GM18907 (cell line): ENCODE results near the gene CPXM1.
"Not testable (repeated sequence)": the region's sequence is repeated elsewhere in the genome, so short reads cannot be mapped to it uniquely, and the experiment has no call there.

Experiments
- ATAC-seq: cut with Tn5 transposase; IDR thresholded peaks from one replicate; pipeline ENCODE4 v1.9.1; 2021; ENCODE audit warnings: mild to moderate bottlenecking, moderate library complexity; ENCODE audit not compliant: unreplicated experiment

Gene CPXM1

DNA sequence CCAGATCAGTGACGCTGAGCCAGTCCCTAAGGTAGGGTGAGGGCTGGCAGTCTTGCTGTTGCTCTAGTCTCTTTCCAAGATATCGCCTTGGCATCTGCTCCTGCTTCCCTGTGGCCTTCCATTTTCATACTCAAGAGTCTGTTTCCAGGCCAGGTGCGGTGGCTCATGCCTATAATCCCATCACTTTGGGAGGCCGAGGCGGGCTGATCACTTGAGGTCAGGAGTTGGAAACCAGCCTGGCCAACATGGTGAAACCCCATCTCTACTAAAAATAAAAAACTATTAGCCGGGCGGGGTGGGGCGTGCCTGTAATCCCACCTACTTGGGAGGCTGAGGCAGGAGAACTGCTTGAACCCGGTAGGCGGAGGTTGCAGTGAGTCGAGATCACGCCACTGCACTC lies 30.3 kb downstream of the CPXM1 start:
- ATAC-seq = not testable (repeated sequence)

DNA sequence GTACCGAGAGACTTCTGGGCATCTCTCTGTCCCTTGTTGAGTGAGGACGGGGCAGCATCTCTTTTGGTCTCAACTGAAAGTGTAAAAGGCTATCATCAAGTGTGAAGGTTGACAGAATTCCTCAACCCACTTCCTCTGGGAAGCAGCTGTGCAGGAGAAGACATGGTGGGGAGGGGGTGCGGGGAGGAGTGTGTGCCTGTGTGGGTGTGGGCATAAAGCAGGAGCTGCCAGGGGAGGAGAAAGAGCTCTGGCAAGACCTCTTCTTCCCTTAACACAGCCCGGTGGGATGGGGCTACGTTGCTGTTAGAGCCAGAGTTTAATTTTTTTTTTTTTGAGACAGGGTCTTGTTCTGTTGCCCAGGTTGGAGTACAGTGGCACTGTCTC lies 31.8 kb downstream of the CPXM1 start:
- ATAC-seq = no peak

DNA sequence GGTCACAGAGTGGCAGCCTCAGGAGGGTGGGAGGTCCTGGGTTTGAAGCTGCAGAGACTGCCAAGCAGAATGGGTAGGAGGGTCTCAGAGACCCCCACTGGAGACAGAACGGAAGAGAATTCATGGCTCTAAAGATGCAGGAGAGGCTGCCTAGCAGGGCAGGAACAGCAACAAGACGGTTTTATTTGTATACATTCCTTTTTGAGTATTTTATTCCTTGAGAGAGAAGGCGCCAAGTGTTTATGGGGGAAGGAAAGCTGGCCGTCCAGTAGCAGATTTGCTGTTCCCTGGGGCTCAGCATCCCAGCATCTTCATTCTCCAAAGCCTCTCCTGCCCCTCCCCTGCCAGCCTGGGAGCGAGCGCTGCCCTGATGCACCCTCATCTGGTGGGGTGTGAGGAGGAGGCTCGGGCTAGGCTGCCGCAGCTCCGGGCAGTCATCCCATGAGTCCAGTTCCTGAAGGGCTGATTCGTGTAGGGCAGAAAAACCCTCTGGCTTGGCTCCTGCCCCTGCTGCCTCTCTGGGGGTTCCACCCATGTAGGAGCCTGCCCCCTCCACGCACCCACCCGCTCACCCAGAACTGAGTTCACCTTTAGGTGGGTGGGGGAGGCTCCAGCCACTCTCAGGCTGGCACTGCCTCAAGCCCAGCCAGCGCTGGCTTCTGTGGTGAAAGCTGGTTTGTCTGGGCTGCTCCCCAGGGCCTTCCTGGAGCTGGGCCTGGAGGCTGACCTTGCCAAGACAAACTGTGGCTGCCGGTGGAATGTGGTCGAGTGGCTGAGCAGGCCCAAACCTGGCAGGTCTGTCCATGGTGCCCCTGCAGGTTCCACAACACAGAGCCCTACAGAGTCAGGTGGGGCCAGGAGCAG lies 32.4 kb downstream of the CPXM1 start:
- no peak for ATAC-seq

DNA sequence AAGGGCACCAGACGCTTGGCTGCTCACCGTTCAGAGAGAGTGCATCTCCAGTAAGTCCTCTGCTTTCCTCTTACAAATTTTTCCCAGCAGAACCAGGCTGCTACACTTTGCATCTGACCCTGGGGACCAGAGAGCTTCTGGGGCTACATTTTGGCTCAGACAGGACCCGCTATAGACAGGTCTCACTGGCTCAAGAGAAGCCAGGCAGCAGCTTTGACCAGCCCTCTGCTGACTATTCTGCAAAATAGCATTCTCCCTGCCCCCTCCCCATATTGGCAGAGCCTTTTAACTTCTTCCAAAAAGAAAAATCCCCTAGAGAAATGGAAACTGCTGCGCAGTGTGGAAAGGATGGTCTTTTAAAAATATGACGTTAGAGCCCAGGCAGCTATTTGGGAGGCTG lies 37.2 kb downstream of the CPXM1 start:
- ATAC-seq = no peak

DNA sequence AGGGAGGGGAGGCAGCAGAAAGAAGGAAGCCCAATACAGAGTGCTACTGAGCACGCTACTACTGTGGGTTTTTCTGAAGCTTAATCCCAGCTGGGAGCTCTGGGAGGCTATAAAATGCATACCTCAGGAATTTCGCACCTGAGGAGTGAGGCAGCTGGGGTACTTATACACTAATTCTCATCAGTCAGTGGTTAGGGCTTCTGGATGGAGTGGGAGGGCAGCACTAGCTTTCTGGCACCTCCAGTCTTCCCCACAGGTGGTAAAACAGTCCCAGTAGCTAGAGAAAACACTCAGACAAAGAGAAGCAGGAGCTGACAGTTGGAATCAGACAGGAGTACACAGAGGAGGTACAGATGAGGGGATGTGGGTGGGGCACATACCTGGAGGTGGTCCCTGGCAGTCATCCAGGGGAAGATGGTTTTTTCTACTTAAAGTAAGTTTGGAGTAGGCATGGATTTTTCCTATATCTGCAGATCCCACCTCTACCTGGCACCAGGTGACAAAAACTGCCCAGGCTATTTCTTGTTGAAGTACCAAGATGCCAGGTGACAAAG lies 37.8 kb downstream of the CPXM1 start:
- no peak for ATAC-seq

DNA sequence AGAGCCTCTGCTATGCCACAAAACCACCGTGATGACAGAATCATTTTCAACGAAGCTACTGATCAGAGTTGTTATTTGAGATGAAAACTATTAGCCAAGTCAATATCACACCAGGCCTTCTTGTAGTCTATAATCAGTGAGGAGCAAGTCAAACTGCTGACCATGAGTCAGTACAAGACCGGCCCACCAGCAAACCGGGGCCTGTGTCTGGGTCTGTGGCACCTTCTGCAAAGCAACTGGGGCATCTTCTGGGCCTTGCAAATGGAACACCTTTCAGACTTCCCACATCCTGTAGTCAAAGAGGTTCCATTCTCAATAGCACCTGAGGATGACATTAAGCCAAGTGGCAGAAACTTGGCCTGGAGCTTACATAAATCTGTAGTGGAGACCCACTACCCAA lies 38.5 kb downstream of the CPXM1 start:
- no peak for ATAC-seq

DNA sequence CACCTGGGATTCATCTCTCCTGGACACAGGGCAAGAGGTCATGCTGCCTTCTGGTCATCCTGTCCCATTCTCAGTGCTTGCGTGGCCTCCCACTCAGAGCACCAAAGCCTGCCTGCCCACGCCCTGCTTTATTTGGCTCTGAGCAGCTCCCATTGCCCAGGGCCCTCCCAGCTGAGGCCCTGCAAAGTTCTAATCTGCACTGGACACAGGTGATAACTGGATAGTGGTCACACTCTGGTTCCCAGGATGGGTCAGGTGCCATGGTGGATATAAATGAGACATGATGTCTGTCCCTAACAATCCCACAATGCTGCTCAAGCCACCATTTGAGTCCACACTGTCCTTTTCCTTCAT lies 39.5 kb downstream of the CPXM1 start:
- ATAC-seq = no peak

DNA sequence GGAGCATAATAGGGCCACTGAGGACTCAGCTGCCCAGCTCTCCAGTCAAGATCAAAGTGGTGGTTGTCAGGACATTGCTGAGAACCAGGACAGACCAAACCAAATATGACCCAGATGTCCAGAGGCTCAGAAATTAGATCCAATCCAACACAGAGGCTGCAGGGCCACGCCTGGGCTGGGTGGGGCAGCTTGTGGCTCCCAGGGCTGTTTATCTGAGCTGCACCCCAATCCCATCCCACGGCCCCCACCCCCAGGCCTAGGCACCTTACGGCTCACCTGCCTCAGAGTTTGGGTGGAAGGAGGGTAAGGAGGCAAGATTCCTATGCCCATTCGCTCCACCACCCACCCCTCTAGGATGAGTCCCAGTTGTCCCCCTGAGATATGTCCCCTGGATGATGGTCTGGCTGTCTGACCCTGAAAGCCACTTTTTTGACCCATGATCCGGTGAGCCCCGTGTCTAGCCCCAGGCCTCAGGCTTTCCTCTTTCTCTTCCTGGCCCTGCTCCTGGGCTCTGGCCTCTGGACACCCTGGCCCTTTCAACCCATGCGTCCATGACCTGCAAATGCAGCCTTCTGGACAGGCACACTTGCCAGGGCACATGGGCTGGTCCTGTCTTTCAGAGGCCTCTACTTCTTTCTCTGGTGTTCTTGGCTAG lies 40.0 kb downstream of the CPXM1 start:
- ATAC-seq = no peak

DNA sequence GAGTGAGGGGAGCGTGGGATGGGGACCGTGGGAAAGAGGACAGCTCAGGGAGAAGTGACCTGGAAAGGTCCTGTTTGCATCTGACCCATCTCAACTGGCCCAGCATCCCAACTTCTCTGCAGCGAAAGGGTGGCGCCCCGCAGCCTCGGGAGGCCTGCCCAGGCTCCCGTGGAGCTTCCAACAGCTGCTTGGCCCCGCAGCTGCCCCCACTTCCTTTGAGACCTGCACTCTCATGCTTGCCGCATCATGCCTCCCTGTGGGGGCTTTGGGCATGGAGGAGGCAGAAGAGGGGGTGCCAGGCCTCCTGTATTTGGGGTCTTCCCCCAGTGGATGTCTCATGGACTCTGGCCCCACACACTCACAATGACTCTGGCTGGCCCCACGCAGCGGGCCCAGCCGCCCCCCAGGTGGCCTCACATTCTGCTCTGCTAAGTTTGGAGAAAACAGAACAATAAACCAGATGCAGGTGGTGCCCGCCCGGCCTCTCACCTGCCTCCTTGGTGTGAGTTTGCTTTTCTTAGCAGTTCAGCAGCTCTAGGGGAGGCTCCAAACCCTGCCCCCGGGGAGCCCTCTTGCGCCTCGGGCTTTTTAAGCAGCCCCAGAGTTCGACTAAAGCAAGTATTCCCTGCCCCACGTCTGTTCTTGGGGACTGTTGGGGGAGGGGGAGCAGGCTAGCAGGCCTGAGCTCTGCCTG lies 40.7 kb downstream of the CPXM1 start:
- ATAC-seq = no peak

DNA sequence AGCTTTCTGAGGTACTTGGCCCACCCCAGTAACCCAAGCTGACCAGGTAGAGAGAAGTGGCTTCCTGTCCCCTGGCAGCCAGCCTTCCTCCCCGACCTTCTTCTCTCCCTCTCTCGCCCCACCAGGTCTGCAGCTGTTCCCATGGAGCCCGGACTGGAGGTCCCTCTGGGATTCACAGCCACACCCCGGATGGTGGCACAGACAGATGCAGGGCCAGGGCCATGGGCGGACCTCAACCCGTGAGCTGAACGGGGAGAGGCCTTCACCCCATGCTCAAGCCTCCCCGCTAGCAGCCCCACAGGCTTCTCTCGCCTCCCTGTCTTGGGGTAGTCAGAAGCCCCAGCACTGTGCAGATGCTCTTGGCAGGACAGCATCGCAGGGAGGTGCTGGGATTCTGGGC lies 41.3 kb downstream of the CPXM1 start:
- ATAC-seq = no peak

DNA sequence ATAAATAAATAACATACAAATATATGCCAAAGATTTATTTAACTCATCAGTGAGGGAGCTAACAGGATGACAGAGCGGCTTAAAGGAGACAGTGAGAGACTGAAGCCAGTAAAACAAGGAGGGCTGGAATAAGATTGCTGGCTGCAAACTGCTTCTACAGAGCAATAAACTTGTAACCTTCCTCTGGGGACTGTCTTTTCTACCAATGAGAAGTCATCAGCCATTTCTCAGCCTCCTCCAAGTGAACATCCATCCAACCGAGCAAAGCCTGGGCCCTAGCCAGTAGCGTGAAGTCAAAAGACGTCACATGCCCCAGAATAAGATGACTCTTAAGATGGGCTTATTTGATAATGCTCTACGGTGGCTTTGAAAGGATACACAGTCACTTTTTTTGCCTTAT lies 42.5 kb downstream of the CPXM1 start:
- no peak for ATAC-seq

DNA sequence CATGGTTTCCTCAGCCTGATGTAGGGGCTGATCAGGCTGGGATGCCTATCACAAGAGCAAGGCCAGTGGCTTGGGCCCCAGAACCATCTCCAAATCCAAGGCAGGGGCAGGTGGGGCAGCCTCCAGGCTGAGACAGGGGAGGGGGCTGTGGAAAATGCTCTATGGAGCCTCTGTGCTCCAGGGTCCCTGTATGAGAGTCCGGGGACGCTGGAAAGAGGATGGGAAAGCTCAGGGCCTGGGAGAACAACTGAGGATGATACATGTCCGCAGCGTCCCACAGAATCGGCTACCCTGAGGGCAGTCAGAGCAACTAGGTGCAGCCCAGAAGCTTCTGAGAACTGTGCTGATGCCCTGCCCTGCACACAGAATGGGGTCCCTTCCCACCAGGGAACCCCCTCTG lies 43.4 kb downstream of the CPXM1 start:
- no peak for ATAC-seq

DNA sequence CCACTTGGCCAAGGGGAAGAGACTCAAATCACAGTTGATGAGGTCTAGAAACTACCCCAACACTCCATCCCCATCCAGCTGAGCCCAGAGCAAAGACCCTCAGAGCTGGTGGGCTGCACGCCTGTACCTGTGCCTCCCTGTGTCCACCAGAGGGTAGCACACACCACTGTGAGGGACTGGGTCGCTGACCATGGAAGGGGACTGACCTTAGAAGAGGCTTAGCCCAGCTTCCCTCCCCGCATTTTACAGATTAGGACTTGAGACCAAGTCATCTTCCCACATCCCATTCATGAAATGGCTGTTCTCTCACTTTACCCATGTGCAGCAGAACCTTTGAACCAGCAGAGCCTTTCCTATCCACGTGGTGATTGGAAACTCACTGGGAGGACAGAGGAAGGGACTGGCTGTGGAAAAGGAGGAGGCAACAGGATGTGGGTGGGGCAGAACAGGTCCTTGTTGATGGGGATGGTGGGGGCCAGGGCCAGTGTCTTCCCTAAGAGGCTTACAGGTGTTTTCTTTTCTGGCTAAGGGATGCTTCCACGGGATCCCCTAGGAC lies 44.3 kb downstream of the CPXM1 start:
- ATAC-seq = no peak

DNA sequence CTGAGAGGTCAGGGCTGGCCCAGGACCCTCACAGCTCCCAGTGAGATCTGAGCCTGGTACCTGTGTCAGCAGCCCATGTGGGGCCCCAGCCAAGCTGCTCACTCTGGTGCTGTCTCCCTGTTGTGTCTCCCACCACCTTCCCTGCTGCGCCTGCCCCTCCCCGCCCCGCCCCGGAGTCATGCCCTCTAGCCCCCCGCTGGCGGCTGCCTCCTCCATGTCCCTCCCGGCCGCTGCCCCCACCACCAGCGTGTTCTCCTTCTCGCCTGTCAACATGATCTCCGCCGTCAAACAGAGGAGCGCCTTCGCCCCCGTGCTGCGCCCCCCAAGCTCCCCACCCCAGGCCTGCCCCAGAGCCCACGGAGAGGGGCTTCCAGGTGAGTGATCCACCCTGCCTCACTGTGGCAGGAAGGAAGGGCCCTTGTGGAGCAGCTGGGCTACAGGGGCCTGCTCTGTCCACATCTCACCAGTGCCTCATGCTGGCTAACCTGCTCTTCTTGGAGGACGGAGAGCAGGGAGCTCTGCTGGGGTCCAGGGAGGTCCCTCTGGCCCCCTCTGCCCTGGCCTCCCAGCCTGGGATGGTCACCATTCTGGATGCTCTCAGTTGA lies 44.9 kb downstream of the CPXM1 start:
- ATAC-seq = no peak

DNA sequence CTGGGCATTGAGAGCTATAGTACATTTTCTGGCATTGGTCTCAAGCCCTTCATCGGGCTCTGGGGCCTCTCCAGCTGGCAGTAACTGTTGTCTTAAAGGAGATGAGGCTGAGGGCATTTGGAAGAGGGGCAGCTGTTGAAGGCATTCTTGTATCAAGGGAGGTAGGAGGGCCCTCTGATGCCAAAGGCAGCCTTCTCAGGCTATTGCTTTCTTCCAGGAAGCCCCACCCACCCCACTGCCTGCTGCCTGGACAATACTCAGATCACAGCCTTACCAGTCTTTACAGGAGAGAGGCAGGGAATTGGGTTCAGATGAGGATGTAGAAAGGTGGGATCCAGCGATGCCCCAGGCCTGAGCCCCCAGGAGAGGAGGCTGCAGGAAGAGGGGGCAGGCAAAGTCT lies 46.0 kb downstream of the CPXM1 start:
- no peak for ATAC-seq

DNA sequence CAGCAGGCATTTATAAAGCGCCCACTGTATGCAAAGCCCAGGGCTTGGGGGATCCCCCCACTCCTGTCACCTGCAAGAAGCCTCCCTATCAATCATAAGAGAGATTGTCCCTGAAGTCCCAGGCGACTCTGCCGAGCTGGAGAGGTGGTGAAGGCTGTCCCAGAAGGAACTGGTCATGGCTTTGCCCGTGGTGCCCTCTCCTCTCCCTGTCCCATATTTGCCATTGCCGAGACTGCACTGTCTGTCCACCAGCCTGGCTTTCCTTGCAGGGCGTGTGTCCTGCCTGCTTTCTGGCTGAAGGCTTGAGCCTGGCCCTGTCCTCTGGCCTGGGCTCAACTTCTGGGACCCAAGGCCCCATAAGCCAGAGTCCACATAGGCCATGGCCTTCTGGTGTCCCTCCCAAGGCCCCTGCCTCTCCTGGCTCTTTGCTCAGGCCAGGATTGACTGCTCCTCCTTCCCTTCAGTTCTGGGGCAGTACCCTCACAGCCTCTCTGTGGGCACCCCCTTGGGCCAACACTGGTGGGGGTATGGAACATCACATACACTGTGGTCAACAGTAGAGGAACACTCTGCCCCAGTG lies 46.9 kb downstream of the CPXM1 start:
- no peak for ATAC-seq

DNA sequence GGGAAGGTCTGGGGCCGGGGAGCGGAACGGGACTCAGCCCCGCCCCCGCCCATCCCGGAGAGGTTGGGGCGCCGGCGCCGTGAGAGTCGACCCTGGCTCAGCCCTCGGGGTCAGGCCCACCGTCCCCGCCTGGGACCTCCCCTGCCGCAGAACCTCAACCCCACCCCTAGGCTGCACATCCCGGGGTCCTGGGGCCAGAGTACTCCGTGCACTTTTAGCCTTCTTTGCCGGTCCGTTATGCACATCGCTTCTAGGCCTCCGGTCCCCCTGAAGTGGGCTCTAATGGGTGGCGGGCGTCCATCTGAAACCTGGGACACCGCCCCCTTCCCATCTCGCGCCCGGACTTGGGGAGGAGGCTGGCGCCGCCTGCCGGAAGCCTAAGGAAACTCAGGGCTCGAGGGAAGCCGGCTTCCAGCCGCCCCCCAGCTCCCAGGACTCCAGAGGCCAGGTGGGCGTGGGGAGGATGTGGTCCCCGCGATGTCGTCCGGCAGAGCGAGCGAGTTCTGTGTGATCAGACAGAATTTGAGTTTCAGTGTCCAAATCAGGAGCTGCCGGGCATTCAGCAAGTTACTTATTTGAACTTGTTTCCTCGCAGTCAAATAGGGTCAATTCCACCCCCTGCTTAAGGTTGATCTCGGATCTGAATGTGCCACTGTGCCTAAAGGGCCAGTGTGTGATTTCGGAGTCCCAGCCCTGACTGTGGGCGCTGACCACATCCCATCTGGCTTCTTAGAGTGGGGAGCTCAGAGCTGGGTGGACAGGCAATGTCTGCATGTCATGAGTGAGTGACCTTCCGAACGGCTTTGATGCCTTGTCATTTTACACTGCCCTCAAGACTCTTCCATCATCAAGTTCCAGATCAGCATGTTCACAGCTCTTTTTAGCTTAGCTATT lies 47.6 kb downstream of the CPXM1 start:
- ATAC-seq = no peak

DNA sequence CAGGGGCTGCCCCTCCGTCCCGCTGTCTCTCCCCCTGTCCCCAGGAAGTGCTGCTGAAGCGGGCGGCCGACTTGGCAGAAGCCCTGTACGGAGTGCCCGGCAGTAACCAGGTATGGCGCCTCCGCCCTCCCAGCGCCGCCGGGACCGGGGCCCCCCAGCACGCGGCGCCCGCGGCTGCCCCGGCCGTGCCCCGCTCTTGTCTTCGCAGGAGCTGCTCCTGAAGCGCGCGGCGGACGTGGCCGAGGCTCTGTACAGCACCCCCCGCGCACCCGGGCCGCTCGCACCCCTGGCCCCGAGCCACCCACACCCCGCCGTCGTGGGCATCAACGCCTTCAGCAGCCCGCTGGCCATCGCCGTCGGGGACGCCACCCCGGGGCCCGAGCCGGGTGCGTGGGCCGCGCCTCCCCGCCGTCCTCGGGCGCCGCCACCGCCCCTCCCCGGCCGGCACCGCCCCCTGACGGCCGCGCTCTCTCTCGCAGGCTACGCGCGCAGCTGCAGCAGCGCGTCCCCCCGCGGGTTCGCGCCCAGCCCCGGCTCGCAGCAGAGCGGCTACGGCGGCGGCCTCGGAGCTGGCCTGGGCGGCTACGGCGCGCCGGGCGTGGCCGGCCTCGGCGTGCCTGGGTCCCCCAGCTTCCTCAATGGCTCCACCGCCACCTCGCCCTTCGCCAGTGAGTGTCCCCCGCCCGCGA lies 48.4 kb downstream of the CPXM1 start:
- ATAC-seq = no peak

DNA sequence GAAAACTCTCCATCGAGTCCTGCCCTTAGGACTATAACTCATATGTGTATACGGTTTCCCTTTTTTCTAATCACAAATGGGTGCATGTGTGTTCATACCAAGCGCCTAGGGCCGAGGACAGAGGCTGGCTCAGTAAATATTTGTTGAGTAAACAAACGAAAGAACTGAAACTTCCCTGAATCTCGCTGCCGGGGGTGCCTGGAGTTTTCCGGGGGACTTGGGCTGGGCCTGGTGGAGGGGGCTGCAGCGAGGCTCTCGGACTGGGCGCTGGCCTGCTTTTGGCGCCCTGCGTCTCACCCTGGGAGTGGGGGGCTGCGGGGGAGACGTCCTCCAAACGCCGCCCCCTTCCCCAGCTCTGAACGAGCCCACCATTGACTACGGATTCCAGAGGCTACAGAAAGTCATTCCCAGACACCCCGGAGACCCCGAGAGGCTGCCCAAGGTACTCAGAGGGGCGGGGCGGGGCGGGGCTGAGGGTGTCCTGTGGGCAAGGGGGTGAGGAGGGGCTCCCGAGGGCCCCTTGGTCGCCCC lies 49.0 kb downstream of the CPXM1 start:
- no peak for ATAC-seq
